ENCODE results near the gene MRPS2. TPM values are rescaled to one million over a fixed set of nuclear protein-coding genes. Genes with fewer than 3 reads are reported as not detected.
"Not testable (repeated sequence)": the region's sequence is repeated elsewhere in the genome, so short reads cannot be mapped to it uniquely, and the experiment has no call there.

Gene MRPS2
- total RNA-seq, 1 donor from 2014 or later: 23.0 TPM

DNA sequence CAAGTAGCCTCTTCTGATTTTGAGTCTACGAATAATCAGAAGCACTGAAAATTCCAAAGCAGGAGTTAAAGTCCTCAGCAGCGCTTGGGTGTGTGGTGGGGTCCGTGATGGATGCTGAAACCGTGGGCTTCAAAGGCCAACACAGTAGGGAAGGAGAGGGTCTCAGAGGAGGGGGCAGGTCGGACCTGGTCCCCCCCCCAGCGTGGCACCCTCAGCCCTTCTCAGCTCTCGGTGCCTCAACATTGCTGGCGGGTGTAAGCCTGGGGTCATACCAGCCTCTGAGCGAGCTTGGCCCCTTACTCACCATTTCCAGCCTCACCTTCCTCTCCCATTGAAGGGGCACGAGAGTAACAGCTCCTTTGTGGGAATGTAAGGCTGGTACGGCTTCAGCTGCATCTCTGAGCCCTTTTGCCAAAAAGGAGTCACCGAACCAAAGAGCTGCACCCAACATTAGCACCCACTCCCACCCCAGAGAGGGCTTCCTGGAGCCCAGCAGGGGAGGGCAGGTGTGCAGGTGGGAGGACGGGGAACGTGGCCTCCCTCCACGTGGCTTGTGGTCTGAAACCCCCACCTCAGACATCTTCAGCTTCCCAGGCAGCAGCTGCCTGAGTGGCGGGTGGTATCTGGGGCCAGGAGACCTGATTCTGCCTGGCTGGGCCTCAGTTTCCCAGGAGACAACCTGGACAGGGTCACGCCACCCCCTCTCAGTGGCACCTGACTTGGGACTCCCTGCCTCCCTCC, 14.0 kb downstream of the MRPS2 start:
- no peak for DNase-seq (ENCODE audit: low read depth, low spot score)

DNA sequence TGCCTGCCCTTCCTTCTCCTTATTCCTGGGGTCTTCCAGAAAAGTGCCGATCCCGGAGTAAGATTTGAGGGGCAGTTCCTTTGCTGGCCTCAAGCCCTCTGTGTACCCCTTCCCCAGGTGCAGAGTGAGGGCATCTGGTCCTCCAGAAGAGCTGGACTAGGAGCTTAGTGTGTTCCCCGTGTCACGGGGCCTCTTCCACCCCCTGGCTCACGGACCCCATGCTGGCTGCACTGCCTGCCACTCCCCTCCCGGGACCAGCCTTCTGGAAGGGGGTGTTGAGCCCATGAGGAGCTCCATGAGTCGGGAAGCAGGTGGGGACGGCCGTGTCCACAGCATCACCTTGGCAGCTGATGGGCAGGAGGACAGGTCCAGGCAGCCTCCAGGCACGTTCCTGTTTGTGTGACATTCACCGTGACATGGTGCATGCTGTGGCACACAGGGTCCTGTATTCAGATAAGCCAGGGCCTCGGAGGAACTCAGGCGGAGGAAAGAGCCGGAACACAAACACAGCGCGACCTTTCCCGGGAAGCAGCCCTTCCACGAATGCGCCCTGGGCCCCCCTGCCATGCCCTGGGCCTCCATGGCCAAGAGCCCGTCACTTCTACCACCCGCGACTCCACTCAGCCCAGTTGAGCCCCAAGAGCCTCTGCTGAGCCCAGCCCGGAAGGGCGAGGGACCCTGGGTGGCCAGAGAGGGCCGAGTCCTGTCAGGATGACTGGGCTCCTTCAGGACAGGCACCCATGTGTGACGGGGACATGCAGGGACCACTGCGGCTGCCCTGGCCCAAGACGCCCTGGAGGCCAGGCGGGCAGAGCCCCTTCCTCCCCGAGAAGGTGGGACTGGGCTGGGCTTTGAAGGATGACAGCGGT, 14.8 kb downstream of the MRPS2 start:
- no peak for DNase-seq (ENCODE audit: low read depth, low spot score)

DNA sequence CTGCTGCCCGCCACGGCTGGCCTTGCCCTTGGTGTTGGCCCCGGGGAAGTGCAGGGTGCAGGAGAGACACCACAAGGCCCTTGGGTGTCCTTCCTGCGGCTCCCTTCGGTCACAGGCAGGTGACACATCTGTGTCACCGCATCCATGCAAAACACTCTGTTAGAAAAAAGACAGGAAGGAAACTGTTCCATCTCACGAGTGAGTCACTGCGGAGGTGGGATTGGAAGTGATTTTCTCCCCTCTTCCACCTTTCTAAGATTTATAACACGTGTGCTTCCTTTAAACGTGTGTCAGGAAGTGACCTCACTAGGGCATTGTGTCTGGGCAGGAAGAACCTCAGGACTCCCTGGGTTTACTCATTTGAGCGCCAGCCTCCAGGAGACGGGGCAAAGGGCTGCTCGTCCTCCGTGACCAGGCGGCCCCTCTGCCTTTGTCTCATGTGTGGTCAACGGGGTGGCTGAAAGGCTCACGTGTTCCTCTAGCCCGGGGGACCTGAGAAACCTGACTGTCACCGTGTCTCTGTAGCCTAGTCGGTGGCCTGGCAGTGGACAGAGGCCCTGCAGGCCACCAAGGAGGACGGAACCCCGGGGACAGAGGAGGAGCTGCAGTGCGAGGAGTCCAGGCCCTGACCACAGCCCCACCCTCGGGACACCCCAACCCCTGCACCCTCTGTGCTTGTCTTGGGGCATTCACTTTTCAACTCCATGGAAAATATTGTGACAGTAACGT, 15.8 kb downstream of the MRPS2 start:
- peak; percentile 24 for DNase-seq (ENCODE audit: low read depth, low spot score)

DNA sequence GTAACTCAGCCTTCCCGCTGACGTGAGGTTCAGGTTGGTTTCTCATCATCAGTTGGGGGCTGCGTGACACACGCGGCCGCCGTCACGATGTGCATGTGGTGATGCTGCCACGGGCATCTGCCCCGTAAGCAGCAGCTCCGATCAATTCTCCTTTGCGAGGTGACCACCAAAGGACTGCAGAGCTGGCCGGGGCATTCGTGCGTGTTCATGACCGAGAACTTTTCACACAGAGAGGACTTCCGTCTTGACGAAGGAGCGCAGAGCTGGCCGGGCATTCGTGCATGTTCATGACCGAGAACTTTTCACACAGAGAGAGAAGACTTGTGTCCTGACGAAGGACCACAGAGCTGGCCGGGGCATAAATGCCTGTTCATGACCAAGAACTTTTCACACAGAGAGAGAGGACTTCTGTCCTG, 16.9 kb downstream of the MRPS2 start:
- no peak for DNase-seq (ENCODE audit: low read depth, low spot score)

DNA sequence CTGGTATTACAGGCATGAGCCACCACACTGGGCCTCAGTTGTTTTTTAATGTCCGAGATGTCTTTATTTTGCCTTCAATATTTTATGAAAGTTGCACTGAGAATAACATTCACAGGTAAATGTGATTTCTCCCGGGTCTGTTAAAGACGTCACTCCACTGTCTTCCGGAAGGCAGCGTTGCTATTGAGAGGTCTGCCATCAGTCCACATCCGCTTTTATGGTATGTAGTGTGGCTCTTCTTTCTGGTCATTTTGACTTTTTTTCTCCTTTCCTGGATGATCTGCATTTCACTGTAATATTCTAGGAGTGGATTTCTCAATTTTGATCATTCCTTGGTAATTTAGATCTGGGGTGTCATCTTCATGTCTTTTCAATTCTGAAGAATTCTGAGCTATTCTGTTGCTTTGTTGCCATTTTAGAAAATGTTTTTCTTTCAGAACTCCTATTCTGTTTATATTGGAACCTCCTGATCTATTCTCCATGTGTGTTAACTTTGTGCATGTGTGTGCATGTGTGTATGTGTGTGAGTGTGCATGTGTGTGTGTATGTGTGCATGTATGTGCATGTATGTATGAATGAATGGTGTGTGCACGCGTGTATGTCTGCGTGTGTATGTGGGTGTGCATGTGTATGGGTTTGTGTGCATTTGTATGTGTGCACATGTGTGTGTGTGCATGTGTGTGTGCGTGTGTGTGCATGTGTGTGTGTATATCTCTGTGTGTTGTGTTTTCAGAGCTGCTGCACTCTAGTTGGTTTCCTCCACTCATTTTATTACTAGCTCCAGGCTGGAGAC, 18.9 kb downstream of the MRPS2 start:
- no peak for DNase-seq (ENCODE audit: low read depth, low spot score)

DNA sequence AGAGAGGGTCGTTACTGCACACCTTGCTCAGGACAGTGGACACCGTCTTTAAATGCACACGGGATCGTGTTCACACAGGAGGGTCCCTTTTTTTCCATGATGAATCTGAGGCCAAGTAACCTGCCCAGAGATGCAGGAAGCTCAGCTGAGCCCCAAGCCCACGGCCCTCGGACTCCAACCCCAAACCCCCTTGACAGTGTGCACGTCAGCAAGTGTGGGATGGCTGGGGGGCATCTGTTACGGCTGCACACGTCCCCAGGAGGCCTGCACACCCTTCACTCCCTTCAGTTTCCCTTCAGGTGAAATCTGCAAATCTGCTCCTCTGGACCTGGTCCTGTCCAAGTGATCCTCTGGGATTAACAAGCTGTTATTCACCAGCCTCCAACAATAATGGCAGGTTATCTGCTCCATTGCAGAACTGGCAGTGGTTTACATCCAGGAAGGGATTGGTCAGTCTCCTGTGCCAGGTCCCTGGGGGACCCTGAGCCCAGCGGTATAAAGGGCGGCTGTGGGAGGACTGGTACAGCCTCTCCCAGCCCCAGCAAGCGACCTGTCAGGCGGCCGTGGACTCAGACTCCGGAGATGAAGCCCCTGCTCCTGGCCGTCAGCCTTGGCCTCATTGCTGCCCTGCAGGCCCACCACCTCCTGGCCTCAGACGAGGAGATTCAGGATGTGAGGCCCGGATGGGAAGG, 20.6 kb downstream of the MRPS2 start, which contains the start of gene LCN1:
TSS of gene LCN1 (plus strand) at position 525 of the 692 bp plus-strand sequence. CDS start at position 583, 58 bp downstream.
- no peak for DNase-seq (ENCODE audit: low read depth, low spot score)

DNA sequence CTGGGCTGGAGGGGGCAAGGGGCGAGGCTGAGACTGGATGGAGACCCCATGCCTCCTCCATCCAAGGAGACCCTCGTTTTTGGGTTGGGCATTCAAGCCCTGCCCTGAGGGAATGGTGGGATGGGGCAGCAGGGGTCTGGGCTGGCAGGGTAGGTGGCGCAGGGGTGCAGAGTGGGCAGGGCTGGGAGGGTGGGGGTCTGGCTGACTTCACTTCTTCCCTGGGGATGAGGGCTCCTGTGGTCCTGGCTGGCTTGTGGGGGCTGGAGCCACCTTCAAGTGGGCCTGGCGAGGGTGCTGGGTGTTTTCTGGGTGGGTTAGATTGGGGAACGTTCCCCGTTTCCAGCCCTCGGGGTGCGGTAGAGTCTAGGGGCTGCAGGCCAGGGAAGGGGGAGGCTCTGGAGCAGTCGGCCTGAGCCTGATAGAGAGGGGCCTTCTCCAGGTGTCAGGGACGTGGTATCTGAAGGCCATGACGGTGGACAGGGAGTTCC, 21.2 kb downstream of the MRPS2 start:
- DNase-seq (ENCODE audit: low read depth, low spot score): no peak

DNA sequence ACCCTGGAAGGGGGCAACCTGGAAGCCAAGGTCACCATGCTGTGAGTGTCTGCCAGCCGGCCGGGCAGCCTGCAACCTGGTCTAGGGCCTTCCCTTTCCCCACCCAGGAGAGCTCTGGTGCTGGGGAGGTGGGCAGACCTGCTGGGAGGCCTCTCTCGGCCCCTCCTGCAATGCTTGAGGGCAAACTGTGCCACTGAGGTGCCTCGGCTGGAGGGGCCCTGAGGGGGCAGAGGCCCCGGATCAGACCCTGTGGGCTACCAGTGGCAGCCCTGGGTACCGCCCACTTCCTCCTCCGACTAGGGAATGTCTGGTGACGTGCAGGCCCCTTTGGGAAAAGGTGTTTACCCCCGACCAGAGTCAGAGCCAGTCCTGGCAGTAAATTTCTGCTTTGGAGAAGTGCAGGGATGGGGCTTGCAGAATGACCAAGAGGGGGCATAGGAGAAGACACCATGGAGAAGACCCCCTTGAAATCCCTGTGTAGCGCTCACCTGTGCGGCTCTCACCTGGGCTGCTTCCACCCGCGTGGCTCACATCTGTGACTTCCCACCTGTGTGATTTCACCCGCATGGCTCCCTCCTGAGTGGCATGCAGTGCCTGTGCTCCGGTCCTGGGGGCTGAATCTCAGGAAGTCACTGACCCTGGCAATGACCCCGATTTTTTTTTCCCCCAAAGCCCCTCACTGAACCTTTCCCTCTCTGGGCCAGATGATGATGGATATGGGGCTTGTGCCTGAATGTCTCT, 21.8 kb downstream of the MRPS2 start:
- DNase-seq (ENCODE audit: low read depth, low spot score): no peak

DNA sequence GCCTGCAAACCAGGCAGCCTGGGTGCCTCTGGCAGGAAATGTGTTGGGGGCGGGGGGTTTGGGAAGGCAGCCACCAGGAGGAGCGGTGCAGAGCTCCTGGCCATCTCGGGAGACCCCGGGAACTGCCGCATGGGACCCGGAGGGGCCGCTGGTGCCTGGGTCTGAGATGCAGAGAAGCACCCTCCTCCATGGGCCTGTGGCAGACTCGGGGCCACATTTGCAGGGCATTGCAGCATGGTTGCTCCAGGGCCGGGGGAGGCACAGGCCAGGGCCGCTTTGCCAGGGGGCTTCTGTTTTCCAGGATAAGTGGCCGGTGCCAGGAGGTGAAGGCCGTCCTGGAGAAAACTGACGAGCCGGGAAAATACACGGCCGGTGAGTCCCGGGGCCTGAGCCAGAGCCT, 22.4 kb downstream of the MRPS2 start:
- DNase-seq (ENCODE audit: low read depth, low spot score): no peak

DNA sequence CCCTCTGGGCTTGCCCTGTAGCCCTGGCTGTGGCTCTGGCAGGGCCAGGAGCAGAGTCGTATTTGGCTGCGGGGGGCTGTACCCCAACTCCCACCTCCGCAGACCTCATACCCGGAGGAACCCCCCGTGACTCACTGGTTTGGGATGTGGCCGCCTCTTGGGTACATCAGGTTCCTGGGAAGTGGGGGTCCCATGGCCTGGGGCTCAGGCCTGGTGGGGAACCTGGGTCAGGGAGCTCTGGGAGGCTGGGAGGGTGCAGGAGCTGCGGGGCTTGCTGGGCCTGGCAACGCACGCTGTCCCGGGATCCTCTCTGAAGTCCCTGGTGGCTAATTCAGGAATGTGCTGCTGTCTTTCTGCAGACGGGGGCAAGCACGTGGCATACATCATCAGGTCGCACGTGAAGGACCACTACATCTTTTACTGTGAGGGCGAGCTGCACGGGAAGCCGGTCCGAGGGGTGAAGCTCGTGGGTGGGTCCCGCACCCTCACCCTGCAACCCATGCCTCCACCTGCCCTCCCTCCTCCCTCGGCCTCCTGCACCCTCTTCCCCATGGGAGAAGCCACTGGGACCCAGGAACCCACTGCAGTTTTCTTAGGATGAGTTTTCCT, 23.1 kb downstream of the MRPS2 start:
- no peak for DNase-seq (ENCODE audit: low read depth, low spot score)

DNA sequence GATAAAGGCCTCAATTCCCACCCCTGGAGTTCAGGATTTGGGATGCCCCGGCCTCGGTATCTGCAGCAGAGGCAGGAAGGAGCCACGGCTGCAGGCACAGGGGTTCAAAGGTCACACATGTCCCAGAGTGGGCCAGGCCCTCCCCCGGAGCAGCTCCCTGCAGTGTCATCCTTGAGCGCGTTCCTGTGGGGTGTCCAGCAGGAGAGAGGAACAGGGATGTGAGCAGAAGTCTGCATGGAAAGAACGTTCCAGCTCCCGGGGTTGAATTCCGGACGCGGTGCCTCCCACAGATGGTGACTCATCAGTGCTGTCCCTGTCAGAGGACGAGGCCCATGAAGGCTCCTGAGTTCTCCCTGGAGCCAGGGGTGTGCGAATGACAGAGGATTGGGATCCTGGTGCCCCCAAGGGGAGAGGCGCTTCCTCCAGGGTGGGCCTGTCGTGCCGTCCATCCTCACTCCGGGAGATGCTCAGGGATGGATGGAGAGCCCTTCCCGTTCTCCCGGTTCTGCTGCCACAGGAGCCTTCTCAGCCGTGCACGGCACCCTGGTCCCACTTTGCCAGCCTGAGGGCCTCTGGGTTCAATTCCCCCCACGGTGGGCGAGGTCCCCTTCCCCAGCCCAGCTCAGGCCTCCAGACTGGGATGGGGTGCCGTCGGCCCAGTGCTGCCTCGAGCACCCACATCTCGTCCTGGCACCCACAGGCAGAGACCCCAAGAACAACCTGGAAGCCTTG, 23.8 kb downstream of the MRPS2 start:
- no peak for DNase-seq (ENCODE audit: low read depth, low spot score)

DNA sequence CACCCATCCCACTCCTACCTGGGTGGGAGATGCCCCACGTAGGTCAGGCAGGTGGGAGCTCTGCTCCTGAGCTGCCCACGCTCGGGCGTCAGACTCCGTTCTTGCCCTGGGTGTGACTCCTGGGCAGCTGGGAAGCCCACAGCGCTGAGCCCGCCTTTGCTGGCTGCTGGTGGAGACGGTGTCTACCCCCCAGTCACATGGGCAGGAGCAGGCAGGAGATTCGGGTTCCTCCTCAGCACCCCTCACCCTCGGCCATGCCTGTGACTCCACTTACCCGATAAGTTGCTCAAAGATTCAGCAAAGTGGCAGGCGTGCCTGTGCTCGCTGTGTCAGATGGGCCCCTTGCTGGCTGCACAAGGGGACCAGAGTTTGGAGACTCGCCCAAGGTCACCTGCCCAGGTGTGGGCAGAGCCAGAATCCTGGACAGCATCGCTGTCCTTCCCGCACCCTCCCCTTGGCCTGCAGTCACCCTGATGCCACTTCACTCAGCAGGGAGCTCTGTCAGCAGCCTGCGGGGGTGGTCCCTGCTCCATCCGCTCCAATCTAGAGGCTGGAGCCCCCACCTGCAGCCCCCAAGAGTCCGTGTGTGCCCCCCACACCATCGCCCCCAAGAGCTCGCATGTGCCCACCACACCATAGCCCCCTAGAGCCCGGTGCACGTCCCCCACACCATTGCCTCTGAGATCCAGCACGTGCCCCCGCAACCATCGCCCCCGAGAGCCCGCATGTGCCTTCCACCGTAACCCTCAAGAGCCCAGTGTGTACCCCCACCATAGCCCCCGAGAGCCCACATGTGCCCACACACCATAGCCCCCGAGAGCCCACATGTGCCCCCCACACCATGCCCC, 25.0 kb downstream of the MRPS2 start:
- no peak for DNase-seq (ENCODE audit: low read depth, low spot score)

DNA sequence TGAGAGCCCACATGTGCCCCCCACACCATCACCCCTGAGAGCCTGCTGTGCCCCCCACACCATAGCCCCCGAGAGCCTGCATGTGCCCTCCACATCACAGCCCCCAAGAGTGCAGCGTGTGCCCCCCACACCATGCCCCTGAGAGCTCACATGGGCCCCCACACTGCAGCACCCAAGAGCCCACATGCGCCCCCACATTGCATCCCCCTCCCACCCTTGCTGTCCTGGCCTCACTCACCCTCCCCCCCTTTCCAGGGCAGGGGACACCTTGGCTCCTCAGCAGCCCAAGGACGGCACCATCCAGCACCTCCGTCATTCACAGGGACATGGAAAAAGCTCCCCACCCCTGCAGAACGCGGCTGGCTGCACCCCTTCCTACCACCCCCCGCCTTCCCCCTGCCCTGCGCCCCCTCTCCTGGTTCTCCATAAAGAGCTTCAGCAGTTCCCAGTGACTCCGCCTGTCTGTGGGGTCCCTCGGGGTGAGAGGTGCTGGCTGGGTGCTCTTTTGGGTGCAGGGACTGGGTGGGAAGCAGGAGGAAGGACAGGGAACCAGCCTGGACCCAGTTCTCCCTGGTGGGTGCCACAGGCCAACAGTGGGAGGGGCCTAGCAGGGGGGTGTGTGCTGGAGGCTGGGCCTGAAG, 25.7 kb downstream of the MRPS2 start:
- no peak for DNase-seq (ENCODE audit: low read depth, low spot score)

DNA sequence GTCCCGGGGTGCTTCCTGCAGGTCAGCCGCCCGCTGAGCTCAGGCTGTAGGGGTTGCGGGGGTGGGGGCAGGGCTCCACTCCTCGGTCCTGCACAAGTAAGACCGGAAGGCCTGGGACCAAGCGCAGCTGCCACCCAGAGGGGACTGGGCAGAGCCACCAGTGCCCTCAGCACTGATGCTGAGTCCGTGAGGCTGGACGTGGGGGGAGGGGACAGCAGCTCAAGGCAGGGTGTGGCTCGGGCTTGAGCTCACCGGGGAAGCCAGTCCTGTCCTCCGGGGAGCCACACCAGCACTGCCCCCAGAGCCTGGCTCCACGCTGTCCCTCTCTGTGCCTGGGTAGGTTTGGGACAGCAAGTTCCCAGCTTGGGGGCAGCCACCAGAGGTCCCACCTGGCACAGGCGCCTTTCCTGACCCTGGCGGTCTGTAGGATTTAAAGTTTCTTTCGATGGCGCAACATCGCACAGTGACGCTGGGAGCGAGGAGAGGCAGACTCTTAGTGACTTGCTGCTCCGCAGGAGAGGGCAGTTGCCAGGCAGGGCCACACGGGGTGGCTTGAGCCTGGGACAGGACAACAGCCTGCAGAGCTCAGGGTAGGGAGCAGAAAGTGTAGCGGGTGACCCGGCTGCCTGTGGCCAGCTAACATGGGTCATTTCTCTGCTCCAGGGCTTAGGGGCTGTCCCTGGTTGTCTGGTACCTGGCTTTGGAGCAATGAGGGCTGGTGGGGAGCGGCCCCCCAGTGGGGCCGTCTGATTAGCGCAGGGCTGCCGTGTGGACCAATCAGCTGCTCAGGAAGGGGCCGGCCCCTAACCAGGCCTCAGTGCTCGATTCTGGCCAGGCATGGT, 26.5 kb downstream of the MRPS2 start:
- DNase-seq (ENCODE audit: low read depth, low spot score): no peak

DNA sequence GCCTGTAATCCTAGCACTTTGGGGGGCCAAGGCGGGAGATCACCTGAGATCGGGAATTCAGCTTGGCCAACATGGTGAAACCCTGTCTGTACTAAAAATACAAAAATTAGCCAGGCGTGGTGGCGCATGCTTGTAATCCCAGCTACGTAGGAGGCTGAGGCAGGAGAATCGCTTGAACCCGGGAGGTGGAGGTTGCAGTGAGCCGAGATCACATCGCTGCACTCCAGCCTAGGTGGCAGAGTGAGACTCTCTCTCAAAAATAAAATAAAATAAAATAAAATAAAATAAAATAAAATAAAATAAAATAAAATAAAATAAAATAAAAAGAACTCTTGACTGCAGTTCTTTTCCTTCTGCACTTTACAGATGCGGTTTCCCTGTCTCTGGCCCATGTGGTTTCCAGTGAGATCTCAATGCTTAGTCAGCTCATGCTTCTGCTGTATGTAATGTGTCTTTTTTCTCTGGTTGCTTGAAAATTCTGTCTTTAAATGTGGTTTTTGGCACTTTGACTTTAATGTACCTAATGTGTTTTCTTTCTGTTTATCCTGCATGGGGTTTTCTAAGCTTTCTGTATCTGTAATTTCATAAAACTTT, 28.5 kb downstream of the MRPS2 start:
- not testable (repeated sequence) for DNase-seq (ENCODE audit: low read depth, low spot score)

DNA sequence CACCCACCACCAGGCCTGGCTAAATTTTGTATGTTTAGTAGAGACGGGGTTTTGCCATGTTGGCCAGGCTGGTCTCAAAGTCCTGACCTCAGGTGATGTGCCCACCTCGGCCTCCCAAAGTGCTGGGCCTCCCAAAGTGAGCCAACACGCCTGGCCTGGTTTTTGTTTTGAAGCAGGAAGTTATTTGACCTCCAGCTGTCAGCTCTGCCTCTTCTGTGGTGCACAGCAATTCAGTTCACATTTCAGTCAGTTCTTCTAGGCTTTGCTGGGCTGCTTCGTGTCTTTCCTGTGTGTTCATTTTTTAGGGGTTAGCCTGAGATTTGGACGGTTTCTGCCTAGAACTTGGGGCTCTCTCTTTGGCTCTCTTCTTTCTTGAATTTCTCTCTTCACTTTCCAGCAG, 29.7 kb downstream of the MRPS2 start:
- no peak for DNase-seq (ENCODE audit: low read depth, low spot score)
